Activated T-cell treated with anti-CD3 and anti-CD28 coated beads, Interleukin-2, amount 50 U/mL, for 24 hours (primary cell): ENCODE data around the gene PPP1CB.

Experiments used
- DNase-seq: peaks from one replicate; pipeline ENCODE4 v3.0.0-alpha.2; 2020
- H3K27ac Mint-ChIP-seq: 2 replicates; pipeline ENCODE4 v1.8.0; 2020; ENCODE audit warnings: mild to moderate bottlenecking, mixed read lengths
- H3K27me3 Mint-ChIP-seq: 2 replicates; pipeline ENCODE4 v1.8.0; 2020; ENCODE audit warnings: mixed read lengths
- H3K36me3 Mint-ChIP-seq: 2 replicates; pipeline ENCODE4 v1.8.0; 2020; ENCODE audit warnings: low read depth, mixed read lengths
- H3K4me1 Mint-ChIP-seq: 2 replicates; pipeline ENCODE4 v1.8.0; 2020; ENCODE audit warnings: low read depth, mixed read lengths
- H3K4me3 Mint-ChIP-seq: 2 replicates; pipeline ENCODE4 v1.8.0; 2020; ENCODE audit warnings: mild to moderate bottlenecking, moderate library complexity, mixed read lengths
- H3K9me3 Mint-ChIP-seq: 2 replicates; pipeline ENCODE4 v1.8.0; 2020; ENCODE audit warnings: mixed read lengths

PPP1CB gene

DNA sequence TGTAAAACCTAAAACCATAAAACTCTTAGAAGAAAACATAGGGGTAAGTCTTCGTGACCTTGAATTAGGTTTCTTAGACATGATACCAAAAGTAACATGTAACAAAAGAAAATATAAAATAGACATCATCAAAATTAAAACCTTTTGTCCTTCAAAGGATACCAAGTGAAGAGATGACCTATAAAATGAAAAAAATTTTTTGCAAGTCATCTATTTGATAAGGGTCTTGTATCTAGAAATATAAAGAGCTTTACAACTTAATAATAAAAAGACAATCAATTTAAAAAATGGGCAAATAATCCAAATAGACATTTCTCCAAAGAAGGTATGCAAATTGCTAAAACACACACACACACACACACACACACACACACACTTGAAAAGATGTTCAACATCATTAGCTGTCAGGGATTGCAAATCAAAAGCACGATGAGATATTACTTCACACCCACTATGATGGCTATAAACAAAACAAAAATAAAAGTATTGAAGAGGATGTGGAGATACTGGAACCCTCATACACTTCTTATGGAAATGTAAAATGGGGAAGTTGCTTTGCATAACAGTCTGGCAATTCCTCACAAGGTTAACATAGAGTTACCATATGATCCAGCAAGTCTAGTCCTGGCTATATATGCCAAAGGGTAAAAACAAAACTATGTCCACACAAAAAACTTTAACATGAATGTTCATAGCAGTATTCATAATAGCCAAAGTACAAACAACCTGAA is 82.3 kb downstream of the PPP1CB start:
- H3K27ac Mint-ChIP-seq: no peak overlapping the region
- no peaks in the 10 kb centered on the region for H3K36me3 Mint-ChIP-seq
- DNase-seq: no peak
- H3K9me3 Mint-ChIP-seq: no peaks in the 10 kb centered on the region
- no peaks in the 10 kb centered on the region for H3K27me3 Mint-ChIP-seq
- no peak overlapping the region for H3K4me3 Mint-ChIP-seq
- H3K4me1 Mint-ChIP-seq: no peaks in the 10 kb centered on the region

DNA sequence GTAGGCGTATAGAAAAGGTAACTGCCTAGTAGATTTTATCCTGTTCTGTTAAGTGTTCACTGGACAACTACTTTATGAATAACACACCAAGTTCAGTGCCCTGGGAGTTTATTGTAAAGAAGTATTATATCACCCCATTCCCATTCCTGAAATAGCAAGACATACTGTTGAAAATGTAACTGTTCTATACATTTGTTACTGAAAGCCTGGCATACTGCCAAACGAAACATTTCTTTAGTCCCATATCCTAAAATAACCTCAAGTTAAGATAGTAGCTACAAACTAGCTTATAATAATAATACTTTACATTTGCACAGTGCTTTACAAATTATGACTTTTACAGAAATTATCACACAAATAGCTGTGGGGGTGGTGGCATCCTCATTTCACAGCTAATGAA is 84.2 kb downstream of the PPP1CB start:
- Mint-ChIP-seq H3K4me1 (no peaks in the 10 kb centered on the region), H3K36me3 (peaks cover 2% of the 10 kb centered on the region), H3K27ac (no peak overlapping the region), H3K4me3 (no peak overlapping the region), H3K27me3 (no peaks in the 10 kb centered on the region), H3K9me3 (no peaks in the 10 kb centered on the region)
- no peak for DNase-seq

DNA sequence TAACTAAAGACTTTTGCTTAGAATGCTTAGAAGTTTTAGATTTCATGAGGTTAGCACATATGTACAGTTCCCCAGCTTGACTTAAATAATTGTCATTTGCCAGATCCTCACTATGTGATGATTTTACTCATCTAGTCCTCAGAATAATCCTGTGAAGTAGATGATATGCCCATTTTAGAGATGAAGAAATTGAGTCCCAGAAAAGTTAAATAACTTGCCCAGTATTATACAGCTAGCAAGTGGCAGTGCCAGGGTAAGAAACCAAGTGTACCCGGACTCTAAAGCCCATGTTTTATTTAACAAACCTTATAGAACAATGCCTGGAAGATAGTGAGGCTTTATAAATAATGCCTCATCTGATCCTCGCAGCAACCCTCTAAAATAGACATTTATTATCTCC is 87.3 kb downstream of the PPP1CB start:
- Mint-ChIP-seq H3K4me3 (no peak overlapping the region), H3K27ac (no peak overlapping the region), H3K27me3 (no peaks in the 10 kb centered on the region), H3K4me1 (no peaks in the 10 kb centered on the region), H3K36me3 (peaks cover 7% of the 10 kb centered on the region), H3K9me3 (no peaks in the 10 kb centered on the region)
- no peak for DNase-seq

DNA sequence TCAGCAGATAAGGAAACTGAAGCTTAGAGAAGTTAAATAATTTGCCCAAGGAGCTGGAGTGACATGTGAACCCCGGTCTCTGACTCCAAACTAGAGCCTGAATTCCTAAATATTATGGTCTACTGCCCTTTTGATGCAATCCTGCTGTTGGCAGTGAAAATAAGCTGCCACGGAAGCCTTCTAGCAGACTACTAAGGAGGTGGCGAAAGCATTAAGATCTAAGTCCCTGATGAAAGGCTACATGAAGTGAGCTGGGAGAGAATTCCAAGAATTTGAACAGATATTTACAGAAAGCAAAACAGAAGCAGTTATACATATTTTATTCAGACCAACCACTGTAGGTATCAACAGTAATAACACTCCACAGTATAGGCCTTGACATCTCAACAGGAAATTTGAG is 90.4 kb downstream of the PPP1CB start:
- Mint-ChIP-seq H3K4me1 (no peaks in the 10 kb centered on the region), H3K27me3 (no peaks in the 10 kb centered on the region), H3K4me3 (no peak overlapping the region), H3K9me3 (no peaks in the 10 kb centered on the region), H3K36me3 (peaks cover 20% of the 10 kb centered on the region), H3K27ac (no peak overlapping the region)
- no peak for DNase-seq
